ENCODE results near the gene KLHL8. TPM values are rescaled to one million over a fixed set of nuclear protein-coding genes. Genes with fewer than 3 reads are reported as not detected.
A peak's percentile ranks its signal among the peaks of the same experiment; 100 is the strongest.

Gene KLHL8
- total RNA-seq = 9.8 and 11.5 TPM in 2 replicates
- long read RNA-seq, full-length matches to known transcripts = 21 of 32 reads
- long read RNA-seq, partial matches to known transcripts = 5 of 32 reads
- long read RNA-seq, other reads (novel, unspliced or antisense) = 6 of 32 reads

DNA sequence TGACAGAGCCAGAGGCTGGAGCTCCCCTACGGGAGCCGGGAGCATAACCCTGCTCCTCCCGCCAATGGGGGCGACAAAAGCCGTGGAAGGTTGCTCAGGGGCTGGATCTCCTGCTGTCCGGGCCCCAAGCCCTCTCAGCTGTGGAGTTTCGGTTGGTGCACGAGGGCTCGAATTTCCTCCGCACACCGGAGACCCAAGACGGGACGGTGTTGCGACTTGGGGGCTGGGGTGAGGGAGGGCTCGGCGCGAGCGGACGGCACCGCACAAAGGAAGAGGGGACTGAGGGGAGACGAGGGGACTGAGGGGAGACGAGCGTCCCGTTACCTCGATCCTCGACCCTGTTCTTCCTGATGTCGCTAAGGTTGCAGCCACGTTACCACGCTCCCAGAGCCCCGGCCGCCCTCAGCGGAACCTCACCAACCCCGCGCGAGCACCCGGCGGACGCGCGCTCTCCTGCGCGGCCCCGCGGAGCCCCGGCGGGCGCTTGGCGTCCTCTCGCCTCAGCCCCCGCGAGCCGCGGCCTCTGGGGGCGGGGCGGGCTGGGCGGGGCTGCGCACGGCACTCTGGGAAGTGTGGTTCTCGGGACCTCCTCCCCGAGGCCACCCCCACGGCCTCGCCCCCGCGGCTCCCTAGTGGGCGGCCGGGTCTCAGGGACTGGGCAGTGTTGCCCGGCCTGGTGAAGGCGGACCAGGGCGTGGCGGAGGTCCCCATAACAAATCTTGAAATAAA lies at the start of gene KLHL8:
Gene KLHL8 (minus strand): TSS at position 525 of the 729 bp plus-strand sequence. CDS start 25,079 bp downstream, outside the sequence.
- DNase-seq (ENCODE audit: extremely low spot score, unreplicated experiment) = peak; percentile 95
- peaks cover 9% of the 10 kb centered on the region for H3K4me1 Mint-ChIP-seq (ENCODE audit: unreplicated experiment)
- no peaks in the 10 kb centered on the region for H3K9me3 Mint-ChIP-seq (ENCODE audit: unreplicated experiment)
- no peaks in the 10 kb centered on the region for H3K27me3 Mint-ChIP-seq (ENCODE audit: unreplicated experiment)
- peak within 1 kb of the TSS; percentile 78 for H3K4me3 Mint-ChIP-seq (ENCODE audit: unreplicated experiment)
- no peaks in the 10 kb centered on the region for H3K36me3 Mint-ChIP-seq (ENCODE audit: unreplicated experiment)
- TF ChIP-seq, protein P1, sequence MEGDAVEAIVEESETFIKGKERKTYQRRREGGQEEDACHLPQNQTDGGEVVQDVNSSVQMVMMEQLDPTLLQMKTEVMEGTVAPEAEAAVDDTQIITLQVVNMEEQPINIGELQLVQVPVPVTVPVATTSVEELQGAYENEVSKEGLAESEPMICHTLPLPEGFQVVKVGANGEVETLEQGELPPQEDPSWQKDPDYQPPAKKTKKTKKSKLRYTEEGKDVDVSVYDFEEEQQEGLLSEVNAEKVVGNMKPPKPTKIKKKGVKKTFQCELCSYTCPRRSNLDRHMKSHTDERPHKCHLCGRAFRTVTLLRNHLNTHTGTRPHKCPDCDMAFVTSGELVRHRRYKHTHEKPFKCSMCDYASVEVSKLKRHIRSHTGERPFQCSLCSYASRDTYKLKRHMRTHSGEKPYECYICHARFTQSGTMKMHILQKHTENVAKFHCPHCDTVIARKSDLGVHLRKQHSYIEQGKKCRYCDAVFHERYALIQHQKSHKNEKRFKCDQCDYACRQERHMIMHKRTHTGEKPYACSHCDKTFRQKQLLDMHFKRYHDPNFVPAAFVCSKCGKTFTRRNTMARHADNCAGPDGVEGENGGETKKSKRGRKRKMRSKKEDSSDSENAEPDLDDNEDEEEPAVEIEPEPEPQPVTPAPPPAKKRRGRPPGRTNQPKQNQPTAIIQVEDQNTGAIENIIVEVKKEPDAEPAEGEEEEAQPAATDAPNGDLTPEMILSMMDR (IDR thresholded peaks at IDR 0.05) = no peak
- peak within 1 kb of the TSS; percentile 86 for H3K27ac Mint-ChIP-seq (ENCODE audit: unreplicated experiment)

DNA sequence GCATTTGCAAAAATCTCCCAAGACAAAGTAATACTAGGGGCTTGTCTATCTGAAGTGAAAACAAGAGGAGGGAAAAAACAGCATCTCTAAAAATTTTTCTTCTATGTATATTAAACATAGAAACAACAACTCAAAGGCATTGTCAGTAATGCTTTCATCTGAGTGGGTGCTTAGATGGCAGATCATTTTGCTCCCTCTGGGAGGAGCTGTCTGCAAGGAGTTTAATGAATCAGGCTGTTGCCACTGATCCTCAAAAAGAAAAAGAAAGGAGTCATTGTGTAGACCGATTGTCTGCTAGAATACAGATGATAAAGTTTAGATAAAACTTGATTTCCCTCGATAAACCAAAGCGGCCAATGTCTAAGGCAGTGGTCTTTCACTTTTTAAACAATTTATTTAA lies 49.7 kb upstream of the KLHL8 start:
- no peak for DNase-seq (ENCODE audit: extremely low spot score, unreplicated experiment)
- no peak overlapping the region for H3K27ac Mint-ChIP-seq (ENCODE audit: unreplicated experiment)
- no peaks in the 10 kb centered on the region for H3K36me3 Mint-ChIP-seq (ENCODE audit: unreplicated experiment)

DNA sequence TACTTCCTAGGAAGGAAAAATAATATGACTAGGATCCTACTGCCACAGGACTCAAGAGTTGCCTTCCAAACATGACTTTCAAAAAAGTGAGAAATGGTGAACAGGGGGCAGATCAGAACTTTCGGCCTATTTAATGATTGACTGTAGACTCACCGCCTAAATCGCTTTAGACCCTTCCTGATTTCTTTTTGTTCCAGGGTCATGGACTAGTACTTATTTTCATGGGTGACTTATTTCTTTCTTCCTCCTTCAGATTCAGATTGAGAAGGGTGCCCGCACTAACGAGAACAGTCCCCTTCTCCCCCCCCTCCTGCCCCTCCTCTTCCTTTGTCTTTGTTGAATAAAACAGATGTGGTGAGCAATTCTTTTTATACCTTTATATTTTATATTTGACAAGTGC lies 48.0 kb upstream of the KLHL8 start:
- Mint-ChIP-seq H3K27ac (ENCODE audit: unreplicated experiment) (no peak overlapping the region), H3K4me1 (ENCODE audit: unreplicated experiment) (no peaks in the 10 kb centered on the region), H3K27me3 (ENCODE audit: unreplicated experiment) (peaks cover 41% of the 10 kb centered on the region), H3K9me3 (ENCODE audit: unreplicated experiment) (no peaks in the 10 kb centered on the region), H3K36me3 (ENCODE audit: unreplicated experiment) (no peaks in the 10 kb centered on the region), H3K4me3 (ENCODE audit: unreplicated experiment) (no peak overlapping the region)
- TF ChIP-seq, protein P1 (IDR thresholded peaks at IDR 0.05) = no peak
- DNase-seq (ENCODE audit: extremely low spot score, unreplicated experiment) = no peak

More for the DNA sequence above, 49.7 kb upstream of the KLHL8 start:
- Mint-ChIP-seq H3K4me1 (ENCODE audit: unreplicated experiment) (no peaks in the 10 kb centered on the region), H3K27me3 (ENCODE audit: unreplicated experiment) (peaks cover 48% of the 10 kb centered on the region), H3K9me3 (ENCODE audit: unreplicated experiment) (no peaks in the 10 kb centered on the region), H3K4me3 (ENCODE audit: unreplicated experiment) (no peak overlapping the region)
- TF ChIP-seq, protein P1 (IDR thresholded peaks at IDR 0.05) = peak; percentile 72

DNA sequence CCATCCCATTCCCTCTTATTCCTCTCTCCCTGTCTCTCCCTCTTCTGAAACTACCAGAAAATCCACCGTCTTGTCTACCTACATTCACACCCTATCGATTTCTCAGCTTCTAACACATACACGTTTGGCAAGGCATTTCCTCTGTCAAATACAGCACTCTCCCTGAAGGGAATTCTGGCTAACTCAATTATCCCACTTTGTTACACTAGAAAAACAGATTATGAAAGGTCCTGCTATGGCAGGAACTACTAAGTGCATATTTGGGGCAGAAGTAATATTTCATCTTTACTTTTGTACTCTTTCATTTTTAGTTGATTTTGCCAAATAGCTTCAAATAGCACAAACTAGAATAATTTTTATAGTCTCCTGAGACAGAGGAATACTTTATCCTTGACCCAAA lies 46.6 kb upstream of the KLHL8 start:
- TF ChIP-seq, protein P1 (IDR thresholded peaks at IDR 0.05) = no peak
- DNase-seq (ENCODE audit: extremely low spot score, unreplicated experiment) = no peak
- Mint-ChIP-seq H3K27ac (ENCODE audit: unreplicated experiment) (no peak overlapping the region), H3K27me3 (ENCODE audit: unreplicated experiment) (peaks cover 30% of the 10 kb centered on the region), H3K4me3 (ENCODE audit: unreplicated experiment) (no peak overlapping the region), H3K9me3 (ENCODE audit: unreplicated experiment) (no peaks in the 10 kb centered on the region), H3K36me3 (ENCODE audit: unreplicated experiment) (no peaks in the 10 kb centered on the region), H3K4me1 (ENCODE audit: unreplicated experiment) (no peaks in the 10 kb centered on the region)

DNA sequence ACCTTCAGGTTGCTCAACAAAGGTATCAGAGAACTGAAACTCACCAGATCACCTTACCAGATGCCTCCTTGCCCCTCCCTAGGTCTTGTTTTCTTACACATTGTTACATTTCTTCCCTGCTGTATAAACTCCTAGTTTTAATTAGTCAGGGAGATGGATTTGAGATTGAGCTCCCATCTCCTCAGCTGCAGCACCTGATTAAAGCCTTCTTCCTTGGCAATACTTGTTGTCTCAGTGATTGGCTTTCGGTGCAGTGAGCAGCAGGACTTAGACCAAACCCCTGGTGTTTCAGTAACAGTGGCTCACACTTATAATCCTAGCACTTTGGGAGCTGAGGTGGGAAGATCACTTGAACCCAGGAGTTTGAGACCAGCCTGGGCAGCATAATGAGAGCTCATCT lies 42.5 kb upstream of the KLHL8 start:
- DNase-seq (ENCODE audit: extremely low spot score, unreplicated experiment) = no peak
- Mint-ChIP-seq H3K4me3 (ENCODE audit: unreplicated experiment) (no peak overlapping the region), H3K9me3 (ENCODE audit: unreplicated experiment) (no peaks in the 10 kb centered on the region), H3K4me1 (ENCODE audit: unreplicated experiment) (no peaks in the 10 kb centered on the region), H3K27me3 (ENCODE audit: unreplicated experiment) (peaks cover 12% of the 10 kb centered on the region), H3K27ac (ENCODE audit: unreplicated experiment) (no peak overlapping the region), H3K36me3 (ENCODE audit: unreplicated experiment) (no peaks in the 10 kb centered on the region)
- TF ChIP-seq, protein P1 (IDR thresholded peaks at IDR 0.05) = no peak
